Caco-2 (cell line): ENCODE measurements around the gene TFB2M. TPM values are rescaled to one million over a fixed set of nuclear protein-coding genes. Genes with fewer than 3 reads are reported as not detected.
"Not testable (repeated sequence)": the region's sequence is repeated elsewhere in the genome, so short reads cannot be mapped to it uniquely, and the experiment has no call there.

Experiments
- BruUV-seq: library from RNA; stranded (reverse); fragments of 400-500 nt; replicated peaks from 2 replicates; lab custom pipeline; 2021; lab: Mats Ljungman, UMichigan
- CTCF ChIA-PET: fragments of 300-600 bp; sonication (Branson Sonifier 250); formaldehyde crosslinking; loops from one replicate; lab custom pipeline; 2022; ENCODE audit warnings: antibody characterized with exemption; lab: Charles Lee
- POLR2A ChIA-PET: fragments of 300-600 bp; sonication (Branson Sonifier 250); formaldehyde crosslinking; loops from one replicate; lab custom pipeline; 2022; ENCODE audit warnings: antibody characterized with exemption; lab: Charles Lee
- DNase-seq, 2 experiments: peaks; one replicate each; pipeline versions ENCODE4 v3.0.0 to v3.0.0-alpha.2; 2020 to 2022
- H3K27me3 ChIP-seq: replicated peaks from 2 replicates; pipeline ENCODE4 v1.6.0; 2011; ENCODE audit warnings: low read length; ENCODE audit not compliant: control insufficient read depth, insufficient read depth
- H3K36me3 ChIP-seq: 2 replicates; pipeline ENCODE4 v1.5.1; 2011; ENCODE audit warnings: low read length; ENCODE audit not compliant: control insufficient read depth, insufficient read depth
- H3K4me1 ChIP-seq: fragments of 250-450 bp; sonication (Bioruptor Pico); 2 replicates; pipeline ENCODE4 v1.5.1; 2020; ENCODE audit warnings: mild to moderate bottlenecking
- H3K4me3 ChIP-seq: 2 replicates; pipeline ENCODE4 v1.5.1; 2011; ENCODE audit warnings: low read depth, mild to moderate bottlenecking, control low read depth, low read length
- H3K9me3 ChIP-seq: fragments of 250-450 bp; sonication (Bioruptor Pico); 2 replicates; pipeline ENCODE4 v1.5.1; 2020; ENCODE audit warnings: mild to moderate bottlenecking, moderate library complexity
- H3K27ac Mint-ChIP-seq: one replicate; pipeline ENCODE4 v1.8.0; 2022; ENCODE audit warnings: mixed read lengths; ENCODE audit not compliant: unreplicated experiment
- H3K27me3 Mint-ChIP-seq: one replicate; pipeline ENCODE4 v1.8.0; 2022; ENCODE audit warnings: mixed read lengths; ENCODE audit not compliant: insufficient read depth, unreplicated experiment
- H3K36me3 Mint-ChIP-seq: one replicate; pipeline ENCODE4 v1.8.0; 2022; ENCODE audit warnings: mild to moderate bottlenecking, mixed read lengths; ENCODE audit not compliant: insufficient read depth, unreplicated experiment
- H3K4me1 Mint-ChIP-seq: one replicate; pipeline ENCODE4 v1.8.0; 2022; ENCODE audit warnings: low read depth, mixed read lengths; ENCODE audit not compliant: unreplicated experiment
- H3K4me3 Mint-ChIP-seq: one replicate; pipeline ENCODE4 v1.8.0; 2022; ENCODE audit warnings: mild to moderate bottlenecking, moderate library complexity, mixed read lengths; ENCODE audit not compliant: unreplicated experiment
- H3K9me3 Mint-ChIP-seq: one replicate; pipeline ENCODE4 v1.8.0; 2022; ENCODE audit warnings: mixed read lengths; ENCODE audit not compliant: unreplicated experiment
- CTCF ChIP-seq, 2 experiments: fragments of 200-600 bp in 1 of 2; IDR thresholded peaks; 1 replicate in 1 of 2; 2 replicates in 1 of 2; pipeline versions ENCODE4 v1.5.1 to v1.8.0; 2011 to 2022; ENCODE audit warnings: antibody characterized with exemption in 1 of 2, control low read depth in 1 of 2, inconsistent platforms in 1 of 2, low read depth in 1 of 2, low read length in 1 of 2, mild to moderate bottlenecking in 1 of 2, moderate library complexity in 1 of 2; ENCODE audit not compliant: insufficient read depth in 1 of 2, severe bottlenecking in 1 of 2, unreplicated experiment in 1 of 2
- intact Hi-C: fragments of 100-400 bp; cut with micrococcal nuclease; formaldehyde crosslinking; loops from one replicate; pipeline ENCODE4 v1.10.0; 2022; ENCODE audit not compliant: unreplicated experiment
- total RNA-seq: library from RNA; stranded (reverse); gene quantifications from 2 replicates; pipeline ENCODE4 v1.2.3, GENCODE V29; 2022

The TFB2M gene
- total RNA-seq, 1 experiment from 2014 or later, result 23.9 TPM

- H3K9me3 Mint-ChIP-seq, result no peaks in the 10 kb centered on the region
- intact Hi-C loops, result no loop called here
- peak overlapping the region; percentile 71 for H3K4me3 ChIP-seq
- ChIA-PET POLR2A (interaction anchor here (0.7 kb wide), 1 partner anchor 160 kb away, joined by 3 read pairs; no protein-coding TSS in a partner anchor), CTCF (interaction anchor here (0.7 kb wide), 1 partner anchor 33 kb away, joined by 6 read pairs; no protein-coding TSS in a partner anchor)
- no peak for TF ChIP-seq CTCF (IDR thresholded peaks at IDR 0.05; ENCODE audit: insufficient read depth in 1 of 2, low read depth in 1 of 2, low read length in 1 of 2, severe bottlenecking in 1 of 2, unreplicated experiment in 1 of 2)
- peaks cover 28% of the 10 kb centered on the region for H3K36me3 Mint-ChIP-seq
- H3K27ac Mint-ChIP-seq, result peak overlapping the region; percentile 90
- BruUV-seq, result no TSS peak
- no peaks in the 10 kb centered on the region for H3K36me3 ChIP-seq
- peaks cover 4% of the 10 kb centered on the region; the same call in 1 of the 2 replicates for H3K4me1 ChIP-seq
- H3K4me1 Mint-ChIP-seq, result peaks cover 8% of the 10 kb centered on the region
- no peak for DNase-seq
- no peaks in the 10 kb centered on the region for H3K27me3 Mint-ChIP-seq
- no peaks in the 10 kb centered on the region for H3K9me3 ChIP-seq
- no peaks in the 10 kb centered on the region for H3K27me3 ChIP-seq
- peak overlapping the region; percentile 93 for H3K4me3 Mint-ChIP-seq
These were observed 966 bp downstream of the TFB2M start for GRCh38 chr1:246564839-246565750.

GRCh38 chr1:246560833-246561232 lies 5.2 kb downstream of the TFB2M start:
- BruUV-seq, DNase-seq, CTCF ChIA-PET, H3K27ac Mint-ChIP-seq, H3K4me3 Mint-ChIP-seq, H3K27me3 ChIP-seq, H3K4me1 ChIP-seq, H3K36me3 ChIP-seq, H3K27me3 Mint-ChIP-seq, H3K9me3 ChIP-seq, H3K4me1 Mint-ChIP-seq, POLR2A ChIA-PET, intact Hi-C loops, H3K9me3 Mint-ChIP-seq, H3K4me3 ChIP-seq: not testable (repeated sequence)
- H3K36me3 Mint-ChIP-seq, result peaks cover 45% of the 10 kb centered on the region

- peaks cover 46% of the 10 kb centered on the region for H3K36me3 Mint-ChIP-seq
- H3K4me1 Mint-ChIP-seq, result no peaks in the 10 kb centered on the region
- no peak overlapping the region for H3K4me3 ChIP-seq
- TF ChIP-seq CTCF (IDR thresholded peaks at IDR 0.05; ENCODE audit: insufficient read depth in 1 of 2, low read depth in 1 of 2, low read length in 1 of 2, severe bottlenecking in 1 of 2, unreplicated experiment in 1 of 2), result no peak
- ChIA-PET CTCF (no interaction called here), POLR2A (no interaction called here)
- no peaks in the 10 kb centered on the region for H3K4me1 ChIP-seq
- no peak overlapping the region for H3K4me3 Mint-ChIP-seq
- BruUV-seq, result no TSS peak
- H3K27me3 Mint-ChIP-seq, result no peaks in the 10 kb centered on the region
- no peak for DNase-seq
- intact Hi-C loops, result no loop called here
- H3K27ac Mint-ChIP-seq, result no peak overlapping the region
- no peaks in the 10 kb centered on the region for H3K27me3 ChIP-seq
- no peaks in the 10 kb centered on the region for H3K9me3 Mint-ChIP-seq
- peaks cover 2% of the 10 kb centered on the region; the same call in 1 of the 2 replicates for H3K36me3 ChIP-seq
- H3K9me3 ChIP-seq, result no peaks in the 10 kb centered on the region
These were observed 6.8 kb downstream of the TFB2M start for GRCh38 chr1:246559310-246559709.
